GM12864 (cell line): ENCODE data around the gene UBLCP1.

Experiments
- DNase-seq: peaks from one replicate; pipeline ENCODE4 v3.0.0-alpha.2; 2011; ENCODE audit warnings: low read depth
- H3K4me3 ChIP-seq: 2 replicates; pipeline ENCODE4 v1.5.1; 2011; ENCODE audit warnings: mild to moderate bottlenecking, low read depth, low read length, control low read depth
- CTCF ChIP-seq: IDR thresholded peaks from 2 replicates; pipeline ENCODE4 v1.5.1; 2011; ENCODE audit warnings: low read depth, mild to moderate bottlenecking, moderate library complexity, low read length, control low read depth, inconsistent platforms; ENCODE audit errors: missing control alignments

The UBLCP1 gene

GRCh38 chr5:159262859-159263568, at the start of gene UBLCP1:
TSS of gene UBLCP1 (plus strand) at chr5:159263290. CDS start at chr5:159268916, 5,626 bp downstream.
- peak within 1 kb of the TSS; percentile 100 for H3K4me3 ChIP-seq
- peak; percentile 73 for DNase-seq
- no peak for TF ChIP-seq CTCF

GRCh38 chr5:159214486-159215271, 48.4 kb upstream of the UBLCP1 start:
- no peak for DNase-seq
- TF ChIP-seq CTCF: no peak
- H3K4me3 ChIP-seq: no peak overlapping the region

GRCh38 chr5:159215886-159216285, 47.2 kb upstream of the UBLCP1 start:
- TF ChIP-seq CTCF: no peak
- no peak overlapping the region for H3K4me3 ChIP-seq
- DNase-seq: no peak

GRCh38 chr5:159216454-159216853, 46.6 kb upstream of the UBLCP1 start:
- no peak for TF ChIP-seq CTCF
- no peak overlapping the region for H3K4me3 ChIP-seq
- no peak for DNase-seq

- no peak overlapping the region for H3K4me3 ChIP-seq
- TF ChIP-seq CTCF: no peak
- no peak for DNase-seq
These were observed 45.9 kb upstream of the UBLCP1 start for GRCh38 chr5:159217236-159217635.

GRCh38 chr5:159218595-159219023, 44.5 kb upstream of the UBLCP1 start:
- no peak overlapping the region for H3K4me3 ChIP-seq
- no peak for DNase-seq
- TF ChIP-seq CTCF: no peak
